ENCODE data around the gene ACBD6.

ACBD6 gene

GRCh38 chr1:180270530-180271271 is 231.7 kb downstream of the ACBD6 start:
- no peak for DNase-seq (ENCODE audit: low spot score)

- DNase-seq (ENCODE audit: low spot score), result no peak
These were observed 232.5 kb downstream of the ACBD6 start for GRCh38 chr1:180269645-180270529.

- no peak for DNase-seq (ENCODE audit: low spot score)
These were observed 233.8 kb downstream of the ACBD6 start for GRCh38 chr1:180268556-180269075.

- DNase-seq (ENCODE audit: low spot score), result no peak
These were observed 234.4 kb downstream of the ACBD6 start for GRCh38 chr1:180267761-180268555.

GRCh38 chr1:180267211-180267561 is 235.2 kb downstream of the ACBD6 start:
- DNase-seq (ENCODE audit: low spot score), result no peak

GRCh38 chr1:180266275-180267210 is 235.8 kb downstream of the ACBD6 start:
- DNase-seq (ENCODE audit: low spot score), result no peak

GRCh38 chr1:180265871-180266270 is 236.5 kb downstream of the ACBD6 start:
- no peak for DNase-seq (ENCODE audit: low spot score)

- DNase-seq (ENCODE audit: low spot score), result no peak
These were observed 237.2 kb downstream of the ACBD6 start for GRCh38 chr1:180265201-180265600.

- no peak for DNase-seq (ENCODE audit: low spot score)
These were observed 237.8 kb downstream of the ACBD6 start for GRCh38 chr1:180264595-180264994.

GRCh38 chr1:180262628-180263488 is 239.5 kb downstream of the ACBD6 start:
- DNase-seq (ENCODE audit: low spot score), result no peak

- no peak for DNase-seq (ENCODE audit: low spot score)
These were observed 240.7 kb downstream of the ACBD6 start for GRCh38 chr1:180261524-180262155.

GRCh38 chr1:180261030-180261429 is 241.3 kb downstream of the ACBD6 start:
- no peak for DNase-seq (ENCODE audit: low spot score)

- no peak for DNase-seq (ENCODE audit: low spot score)
These were observed 241.8 kb downstream of the ACBD6 start for GRCh38 chr1:180260541-180260940.

- DNase-seq (ENCODE audit: low spot score), result no peak
These were observed 242.7 kb downstream of the ACBD6 start for GRCh38 chr1:180259431-180260338.

- no peak for DNase-seq (ENCODE audit: low spot score)
These were observed 243.4 kb downstream of the ACBD6 start for GRCh38 chr1:180258935-180259334.

GRCh38 chr1:180258290-180258689 is 244.1 kb downstream of the ACBD6 start:
- no peak for DNase-seq (ENCODE audit: low spot score)

GRCh38 chr1:180257486-180257885 is 244.9 kb downstream of the ACBD6 start:
- DNase-seq (ENCODE audit: low spot score), result no peak

GRCh38 chr1:180257028-180257386 is 245.4 kb downstream of the ACBD6 start:
- DNase-seq (ENCODE audit: low spot score), result no peak

All from COLO829 (cell line).